GM10266 (cell line): Measurements from ENCODE around the gene CLSTN3.

Experiments
- DNase-seq: peaks from one replicate; pipeline ENCODE4 v3.0.0; 2012; ENCODE audit errors: extremely low spot score
- CTCF ChIP-seq: IDR thresholded peaks from 2 replicates; pipeline ENCODE4 v1.5.1; 2012; ENCODE audit warnings: mild to moderate bottlenecking, low read depth; ENCODE audit not compliant: control insufficient read depth, insufficient read depth; ENCODE audit errors: missing control alignments

Gene CLSTN3

GRCh38 chr12:7144414-7145120, 14.4 kb downstream of the CLSTN3 start:
- DNase-seq: peak; percentile 39
- TF ChIP-seq CTCF: peak; percentile 41

GRCh38 chr12:7145671-7146070, 15.5 kb downstream of the CLSTN3 start:
- no peak for TF ChIP-seq CTCF
- no peak for DNase-seq

GRCh38 chr12:7146228-7146627, 16.1 kb downstream of the CLSTN3 start:
- DNase-seq: no peak
- TF ChIP-seq CTCF: no peak

GRCh38 chr12:7146906-7147305, 16.7 kb downstream of the CLSTN3 start:
- no peak for DNase-seq
- no peak for TF ChIP-seq CTCF

- no peak for DNase-seq
- no peak for TF ChIP-seq CTCF
Measured at GRCh38 chr12:7150356-7150755, 20.2 kb downstream of the CLSTN3 start.

- no peak for TF ChIP-seq CTCF
- no peak for DNase-seq
Measured at GRCh38 chr12:7150841-7151240, 20.7 kb downstream of the CLSTN3 start.

- no peak for DNase-seq
Measured at GRCh38 chr12:7151532-7151931, 21.4 kb downstream of the CLSTN3 start.

More at GRCh38 chr12:7151532-7151931, 21.4 kb downstream of the CLSTN3 start:
- TF ChIP-seq CTCF: no peak
